OCI-LY1 (cell line): Measurements from ENCODE around the gene P3H2.

Source experiments
- CTCF ChIP-seq: fragments of 200-600 bp; sonication (generic), shearing (Covaris generic); IDR thresholded peaks from 2 replicates; pipeline ENCODE4 v1.5.1; 2017; ENCODE audit warnings: mild to moderate bottlenecking, antibody characterized with exemption, low read length, moderate library complexity, mixed read lengths
- EZH2 ChIP-seq: fragments of 200-600 bp; sonication (generic), shearing (Covaris generic); IDR thresholded peaks from 2 replicates; pipeline ENCODE4 v1.8.0; 2017; ENCODE audit warnings: borderline replicate concordance, mixed run types, mild to moderate bottlenecking, antibody characterized with exemption, low read length, moderate library complexity, mixed read lengths

GRCh38 chr3:190032923-190033322 lies 87.8 kb downstream of the P3H2 start:
- TF ChIP-seq CTCF (no peak), EZH2 (no peak)
